Naive B cell (primary cell): ENCODE results near the gene CSMD2. TPM values are rescaled to one million over a fixed set of nuclear protein-coding genes. Genes with fewer than 3 reads are reported as not detected.

Source experiments
- ATAC-seq, 2 donors: fragments of 150-1000 bp; cut with Tn5 transposase; 2 replicates each; pipeline ENCODE4 v1.10.0; 2021; ENCODE audit warnings: low read depth in 2 of 2, mild to moderate bottlenecking in 2 of 2, moderate library complexity in 2 of 2
- DNase-seq: peaks from one replicate; pipeline ENCODE4 v3.0.0; 2022
- H3K27ac Mint-ChIP-seq, 6 donors: one replicate each; pipeline ENCODE4 v1.8.0; 2020 to 2022; ENCODE audit warnings: mild to moderate bottlenecking in 6 of 6, mixed read lengths in 6 of 6, moderate library complexity in 5 of 6, inconsistent platforms in 2 of 6
- H3K27me3 Mint-ChIP-seq, 3 donors: one replicate each; pipeline ENCODE4 v1.8.0; 2021 to 2022; ENCODE audit warnings: mixed read lengths in 3 of 3, mild to moderate bottlenecking in 1 of 3
- H3K36me3 Mint-ChIP-seq, 2 donors: one replicate each; pipeline ENCODE4 v1.8.0; 2020 to 2022; ENCODE audit warnings: mixed read lengths in 2 of 2, inconsistent platforms in 1 of 2, mild to moderate bottlenecking in 1 of 2
- H3K4me1 Mint-ChIP-seq, 3 donors: one replicate each; pipeline ENCODE4 v1.8.0; 2020 to 2022; ENCODE audit warnings: mixed read lengths in 3 of 3, inconsistent platforms in 1 of 3, mild to moderate bottlenecking in 1 of 3, moderate library complexity in 1 of 3
- H3K4me3 Mint-ChIP-seq, 8 donors: one replicate each; pipeline ENCODE4 v1.8.0; 2020 to 2022; ENCODE audit warnings: mild to moderate bottlenecking in 8 of 8, mixed read lengths in 8 of 8, moderate library complexity in 8 of 8, inconsistent platforms in 2 of 8
- H3K9me3 Mint-ChIP-seq, 7 donors: one replicate each; pipeline ENCODE4 v1.8.0; 2020 to 2022; ENCODE audit warnings: mixed read lengths in 7 of 7, mild to moderate bottlenecking in 5 of 7, inconsistent platforms in 2 of 7, moderate library complexity in 1 of 7
- polyA plus RNA-seq, 6 donors: library from polyadenylated mRNA; unstranded; fragments of 300-500 nt; fragmentation: Illumina TruSeq; gene quantifications; one replicate each; pipeline ENCODE4 v1.2.3, GENCODE V29; 2021; ENCODE audit warnings: low read depth in 6 of 6

The CSMD2 gene
- polyA plus RNA-seq, 6 donors from 2014 or later: not detected

GRCh38 chr1:33823830-33824229 lies 341.2 kb downstream of the CSMD2 start:
- H3K27me3 Mint-ChIP-seq: peaks cover 6 to 36% (median 25%) of the 10 kb centered on the region in 3 donors
- no peak for DNase-seq
- no peaks in the 10 kb centered on the region for H3K4me1 Mint-ChIP-seq
- ATAC-seq: no peak
- H3K4me3 Mint-ChIP-seq: no peak overlapping the region
- H3K27ac Mint-ChIP-seq: no peak overlapping the region
- H3K36me3 Mint-ChIP-seq: no peaks in the 10 kb centered on the region
- peaks cover 0 to 11% (median under 1%) of the 10 kb centered on the region in 7 donors for H3K9me3 Mint-ChIP-seq

DNA sequence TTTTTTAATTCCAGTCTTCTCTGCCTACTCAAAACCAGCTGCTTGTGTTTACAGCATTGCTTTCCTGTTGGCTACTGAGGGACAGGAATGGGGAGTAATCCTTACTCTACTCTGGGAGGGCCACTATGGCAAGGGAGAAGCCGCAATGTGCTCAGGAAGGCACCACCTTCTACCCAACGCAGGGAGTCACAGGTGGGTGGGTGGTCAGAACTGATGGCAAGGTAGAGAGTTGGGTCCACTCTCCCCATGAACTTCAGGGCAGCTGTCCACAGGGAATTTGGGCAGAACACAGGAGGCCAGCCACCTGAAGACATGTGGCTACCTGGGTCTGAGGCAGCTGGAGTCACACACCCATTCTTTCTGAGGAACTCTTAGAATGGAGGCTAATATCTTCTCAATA lies 341.6 kb downstream of the CSMD2 start:
- DNase-seq (no peak), ATAC-seq (no peak)
- H3K27ac Mint-ChIP-seq: no peak overlapping the region
- H3K4me3 Mint-ChIP-seq: no peak overlapping the region
- H3K9me3 Mint-ChIP-seq: peaks cover 0 to 8% (median 0%) of the 10 kb centered on the region in 7 donors
- H3K27me3 Mint-ChIP-seq: peaks cover 7 to 36% (median 25%) of the 10 kb centered on the region in 3 donors
- H3K4me1 Mint-ChIP-seq: no peaks in the 10 kb centered on the region
- no peaks in the 10 kb centered on the region for H3K36me3 Mint-ChIP-seq

GRCh38 chr1:33822396-33822795 lies 342.6 kb downstream of the CSMD2 start:
- peak overlapping the region in 1 of 6 donors; percentile 46 for H3K27ac Mint-ChIP-seq
- H3K9me3 Mint-ChIP-seq: peaks cover 0 to 6% (median 0%) of the 10 kb centered on the region in 7 donors
- H3K36me3 Mint-ChIP-seq: no peaks in the 10 kb centered on the region
- no peaks in the 10 kb centered on the region for H3K4me1 Mint-ChIP-seq
- peaks cover 12 to 35% (median 23%) of the 10 kb centered on the region in 3 donors for H3K27me3 Mint-ChIP-seq
- H3K4me3 Mint-ChIP-seq: no peak overlapping the region
- ATAC-seq (no peak), DNase-seq (no peak)

GRCh38 chr1:33821291-33821690 lies 343.7 kb downstream of the CSMD2 start:
- no peaks in the 10 kb centered on the region for H3K36me3 Mint-ChIP-seq
- H3K27me3 Mint-ChIP-seq: peaks cover 5 to 27% (median 20%) of the 10 kb centered on the region in 3 donors

GRCh38 chr1:33820804-33821203 lies 344.2 kb downstream of the CSMD2 start:
- ATAC-seq (no peak), DNase-seq (no peak)
- Mint-ChIP-seq H3K27ac (no peak overlapping the region), H3K27me3 (peaks cover 5 to 27% (median 20%) of the 10 kb centered on the region in 3 donors), H3K4me1 (no peaks in the 10 kb centered on the region), H3K9me3 (peaks cover 0 to 2% (median 0%) of the 10 kb centered on the region in 7 donors), H3K4me3 (no peak overlapping the region), H3K36me3 (no peaks in the 10 kb centered on the region)

More at GRCh38 chr1:33821291-33821690, 343.7 kb downstream of the CSMD2 start:
- Mint-ChIP-seq H3K4me1 (no peaks in the 10 kb centered on the region), H3K4me3 (no peak overlapping the region), H3K27ac (no peak overlapping the region), H3K9me3 (peaks cover 0 to 2% (median 0%) of the 10 kb centered on the region in 7 donors)
- ATAC-seq: no peak
- DNase-seq: no peak

DNA sequence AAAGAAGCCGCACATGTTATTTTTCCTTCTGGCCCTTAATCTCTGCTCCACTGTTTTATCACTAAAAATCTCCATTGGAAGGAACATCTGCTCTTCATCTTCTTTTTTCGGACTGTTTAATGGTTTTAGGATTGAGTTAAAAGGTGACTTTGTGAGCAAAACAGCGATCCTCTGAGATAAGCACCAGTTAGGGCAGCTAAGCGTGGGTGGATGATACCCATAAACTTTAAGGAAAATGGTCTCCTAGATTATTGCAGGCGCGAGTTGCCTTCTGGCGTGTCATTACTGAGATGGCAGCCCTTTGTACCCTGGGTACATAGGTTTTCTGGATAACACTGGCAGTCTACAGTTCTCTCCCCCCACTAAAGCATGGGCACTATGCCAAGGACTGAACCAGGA lies 345.1 kb downstream of the CSMD2 start:
- Mint-ChIP-seq H3K36me3 (no peaks in the 10 kb centered on the region), H3K27me3 (peaks cover 5 to 33% (median 22%) of the 10 kb centered on the region in 3 donors), H3K4me3 (no peak overlapping the region), H3K9me3 (peaks cover 0 to 2% (median 0%) of the 10 kb centered on the region in 7 donors), H3K27ac (peak overlapping the region in 2 of 6 donors; percentile 5 to 46), H3K4me1 (no peaks in the 10 kb centered on the region)
- DNase-seq: no peak
- no peak for ATAC-seq

- ATAC-seq: no peak
Measured at GRCh38 chr1:33819290-33819912, 345.6 kb downstream of the CSMD2 start.

DNA sequence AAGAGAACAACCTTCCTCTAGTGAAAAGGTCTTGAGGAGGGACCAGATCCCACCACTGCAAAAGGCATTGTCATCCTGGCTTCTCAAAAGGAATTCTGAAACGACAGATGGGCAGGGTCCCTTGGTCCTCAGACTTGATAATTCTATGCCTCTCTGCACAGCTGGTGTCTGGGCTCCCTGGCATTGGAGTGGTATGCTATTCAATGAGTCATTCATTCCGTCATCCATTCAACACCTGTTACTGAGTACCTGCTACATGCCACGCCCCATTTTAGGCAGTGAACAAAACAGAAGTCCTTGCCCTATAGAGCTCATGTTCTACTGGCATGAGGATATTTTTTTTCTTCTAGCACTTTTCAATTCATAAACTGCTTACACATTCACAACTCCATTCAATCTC lies 347.0 kb downstream of the CSMD2 start:
- no peak for DNase-seq
- peaks cover 0 to 6% (median 2%) of the 10 kb centered on the region in 7 donors for H3K9me3 Mint-ChIP-seq
- no peaks in the 10 kb centered on the region for H3K4me1 Mint-ChIP-seq
- H3K27me3 Mint-ChIP-seq: peaks cover 5 to 45% (median 31%) of the 10 kb centered on the region in 3 donors
- ATAC-seq: no peak
- H3K27ac Mint-ChIP-seq: peak overlapping the region in 1 of 6 donors; percentile 17
- H3K36me3 Mint-ChIP-seq: no peaks in the 10 kb centered on the region
- H3K4me3 Mint-ChIP-seq: no peak overlapping the region

More at GRCh38 chr1:33819290-33819912, 345.6 kb downstream of the CSMD2 start:
- Mint-ChIP-seq H3K27ac (no peak overlapping the region), H3K4me1 (no peaks in the 10 kb centered on the region), H3K4me3 (no peak overlapping the region), H3K36me3 (no peaks in the 10 kb centered on the region), H3K9me3 (peaks cover 0 to 6% (median 0%) of the 10 kb centered on the region in 7 donors), H3K27me3 (peaks cover 5 to 38% (median 24%) of the 10 kb centered on the region in 3 donors)
- DNase-seq: no peak

DNA sequence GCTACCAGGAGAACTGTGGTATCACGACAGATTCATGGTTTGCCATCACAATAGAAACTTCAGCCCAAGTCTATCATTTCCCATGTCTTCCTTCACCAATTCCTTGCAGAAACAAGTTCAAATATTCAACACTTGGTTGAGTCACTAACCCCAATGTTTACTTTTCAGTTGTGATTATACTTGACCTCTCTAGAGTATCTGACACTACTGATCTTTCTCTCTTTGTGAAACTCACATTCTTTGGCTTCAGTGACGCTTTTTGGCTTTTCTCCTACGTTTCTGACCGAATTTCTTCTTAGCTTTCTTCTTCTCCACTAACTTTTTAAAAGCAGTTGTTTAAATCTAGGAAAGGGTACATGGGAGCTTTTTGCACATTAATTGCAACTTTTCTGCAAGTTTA lies 350.0 kb downstream of the CSMD2 start:
- H3K27me3 Mint-ChIP-seq: peaks cover 5 to 26% (median 15%) of the 10 kb centered on the region in 3 donors
- H3K27ac Mint-ChIP-seq: no peak overlapping the region
- H3K4me1 Mint-ChIP-seq: no peaks in the 10 kb centered on the region
- peaks cover 0 to 6% (median 2%) of the 10 kb centered on the region in 7 donors for H3K9me3 Mint-ChIP-seq
- H3K4me3 Mint-ChIP-seq: no peak overlapping the region
- H3K36me3 Mint-ChIP-seq: no peaks in the 10 kb centered on the region
- ATAC-seq (no peak), DNase-seq (no peak)

- Mint-ChIP-seq H3K4me3 (no peak overlapping the region), H3K36me3 (no peaks in the 10 kb centered on the region), H3K9me3 (peaks cover 2 to 11% (median 6%) of the 10 kb centered on the region in 7 donors), H3K4me1 (no peaks in the 10 kb centered on the region), H3K27ac (no peak overlapping the region), H3K27me3 (peaks cover 5 to 20% (median 12%) of the 10 kb centered on the region in 3 donors)
- no peak for ATAC-seq
- DNase-seq: no peak
Measured at GRCh38 chr1:33814166-33814565, 350.9 kb downstream of the CSMD2 start.

DNA sequence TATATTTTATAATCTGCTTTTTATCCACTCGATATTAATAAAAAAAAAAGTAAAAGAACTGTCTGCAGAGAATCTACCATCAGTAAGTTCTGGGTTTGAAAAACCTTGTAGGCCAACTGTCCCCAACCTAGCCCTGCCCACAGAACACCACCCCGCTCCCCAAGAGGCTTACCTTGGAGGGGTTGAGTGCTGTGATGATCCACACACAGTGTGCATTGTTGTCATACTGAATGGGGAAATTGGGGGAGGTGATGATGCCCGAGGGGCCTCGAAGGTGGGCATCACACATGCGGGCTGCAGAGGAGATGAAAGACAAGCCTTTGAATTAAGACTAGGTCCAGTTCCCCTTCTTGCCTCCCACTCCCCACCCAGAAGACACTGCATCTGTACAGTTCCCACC lies 354.5 kb downstream of the CSMD2 start:
- Mint-ChIP-seq H3K36me3 (peaks cover 9 to 10% of the 10 kb centered on the region in 2 donors), H3K9me3 (peaks cover 9 to 38% (median 19%) of the 10 kb centered on the region in 7 donors), H3K4me3 (no peak overlapping the region), H3K4me1 (no peaks in the 10 kb centered on the region), H3K27me3 (peaks cover 4 to 20% (median 12%) of the 10 kb centered on the region in 3 donors), H3K27ac (no peak overlapping the region)
- no peak for DNase-seq
- no peak for ATAC-seq

- no peak overlapping the region for H3K27ac Mint-ChIP-seq
Measured at GRCh38 chr1:33805988-33806387, 359.0 kb downstream of the CSMD2 start.

DNA sequence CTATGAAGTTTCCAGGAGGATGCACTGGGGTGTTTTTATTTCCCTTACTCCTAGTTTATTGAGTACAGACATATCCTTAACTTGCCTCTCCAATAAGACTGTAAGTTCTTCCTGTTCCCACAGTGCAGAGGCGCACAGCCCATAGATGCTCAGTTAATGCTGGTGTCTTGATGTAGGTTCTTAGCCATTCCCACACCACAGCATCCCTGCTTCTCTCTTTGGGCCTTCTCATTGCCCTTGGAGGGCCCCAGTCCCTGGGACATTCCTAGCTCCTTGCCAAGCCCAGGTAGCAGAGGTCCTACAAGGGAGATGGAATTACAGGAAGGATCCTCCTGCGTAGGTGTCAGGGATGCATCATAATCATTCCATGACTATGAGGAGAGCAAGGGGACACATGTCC lies 362.8 kb downstream of the CSMD2 start:
- no peak overlapping the region for H3K4me3 Mint-ChIP-seq

More at GRCh38 chr1:33805988-33806387, 359.0 kb downstream of the CSMD2 start:
- peaks cover 9 to 38% (median 19%) of the 10 kb centered on the region in 7 donors for H3K9me3 Mint-ChIP-seq
- no peak for DNase-seq
- peaks cover 5 to 7% (median 6%) of the 10 kb centered on the region in 3 donors for H3K27me3 Mint-ChIP-seq
- no peaks in the 10 kb centered on the region for H3K4me1 Mint-ChIP-seq
- no peak overlapping the region for H3K4me3 Mint-ChIP-seq
- peaks cover 9 to 12% of the 10 kb centered on the region in 2 donors for H3K36me3 Mint-ChIP-seq
- no peak for ATAC-seq

GRCh38 chr1:33797849-33798248 lies 367.2 kb downstream of the CSMD2 start:
- H3K9me3 Mint-ChIP-seq: peaks cover 18 to 51% (median 42%) of the 10 kb centered on the region in 7 donors
- H3K27ac Mint-ChIP-seq: no peak overlapping the region
- peaks cover 7 to 22% (median 21%) of the 10 kb centered on the region in 3 donors for H3K27me3 Mint-ChIP-seq
- no peak overlapping the region for H3K4me3 Mint-ChIP-seq
- peaks cover 0 to 20% of the 10 kb centered on the region in 2 donors for H3K36me3 Mint-ChIP-seq
- H3K4me1 Mint-ChIP-seq: no peaks in the 10 kb centered on the region
- DNase-seq (no peak), ATAC-seq (no peak)

More for the DNA sequence above, 362.8 kb downstream of the CSMD2 start:
- Mint-ChIP-seq H3K4me1 (no peaks in the 10 kb centered on the region), H3K36me3 (peaks cover 3 to 9% of the 10 kb centered on the region in 2 donors), H3K27me3 (peaks cover 10 to 15% (median 12%) of the 10 kb centered on the region in 3 donors), H3K9me3 (peaks cover 7 to 21% (median 16%) of the 10 kb centered on the region in 7 donors), H3K27ac (no peak overlapping the region)
- ATAC-seq (no peak), DNase-seq (no peak)
